ENCODE results near the gene TBCB.
"Not testable (repeated sequence)": the region's sequence is repeated elsewhere in the genome, so short reads cannot be mapped to it uniquely, and the experiment has no call there.

Gene TBCB

DNA sequence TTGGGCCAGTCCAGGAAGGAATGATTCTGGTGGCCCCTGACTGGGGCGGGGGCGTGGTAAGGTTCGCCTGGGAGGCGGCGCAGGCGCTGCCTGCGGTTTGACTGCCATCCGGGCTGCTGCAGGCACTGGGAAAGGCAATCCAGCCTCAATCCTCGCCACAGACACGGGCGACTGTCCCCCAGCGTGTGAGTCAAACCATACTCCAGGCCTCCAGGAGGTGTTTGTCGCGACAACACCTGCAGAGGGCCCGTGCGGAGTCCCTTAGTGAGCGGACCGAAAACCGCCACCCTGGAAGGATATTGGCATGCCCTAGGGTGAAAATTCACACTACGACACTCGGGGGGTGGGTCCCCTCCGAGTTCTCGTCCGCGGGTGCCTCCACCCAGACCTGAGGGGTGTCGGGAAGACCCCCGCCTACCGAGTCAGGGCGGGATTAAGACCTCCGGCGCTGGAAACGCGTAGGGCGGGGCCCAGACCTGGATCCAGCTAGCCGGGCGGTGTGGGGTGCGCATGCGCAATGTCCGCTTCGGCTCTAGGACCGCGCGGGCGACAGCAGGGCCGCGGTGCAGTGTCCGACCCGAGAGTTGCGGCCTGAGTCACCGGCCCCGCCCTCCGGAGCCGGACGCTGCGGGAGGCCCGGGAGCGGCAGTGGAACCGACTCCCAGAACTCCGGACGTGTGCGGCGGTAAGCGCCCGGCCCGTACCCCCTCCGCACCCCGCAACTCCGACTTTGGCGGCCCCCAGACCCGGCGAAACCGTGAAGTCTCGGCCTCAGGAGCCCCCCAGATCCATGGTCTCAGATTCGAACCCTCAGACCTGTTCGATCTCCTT, 24.4 kb downstream of the TBCB start, which contains the start of gene CAPNS1:
Gene CAPNS1 (plus strand): TSS at position 594 of the 831 bp plus-strand sequence. CDS start 946 bp downstream, outside the sequence.
- DNase-seq, result peak; percentile 100

DNA sequence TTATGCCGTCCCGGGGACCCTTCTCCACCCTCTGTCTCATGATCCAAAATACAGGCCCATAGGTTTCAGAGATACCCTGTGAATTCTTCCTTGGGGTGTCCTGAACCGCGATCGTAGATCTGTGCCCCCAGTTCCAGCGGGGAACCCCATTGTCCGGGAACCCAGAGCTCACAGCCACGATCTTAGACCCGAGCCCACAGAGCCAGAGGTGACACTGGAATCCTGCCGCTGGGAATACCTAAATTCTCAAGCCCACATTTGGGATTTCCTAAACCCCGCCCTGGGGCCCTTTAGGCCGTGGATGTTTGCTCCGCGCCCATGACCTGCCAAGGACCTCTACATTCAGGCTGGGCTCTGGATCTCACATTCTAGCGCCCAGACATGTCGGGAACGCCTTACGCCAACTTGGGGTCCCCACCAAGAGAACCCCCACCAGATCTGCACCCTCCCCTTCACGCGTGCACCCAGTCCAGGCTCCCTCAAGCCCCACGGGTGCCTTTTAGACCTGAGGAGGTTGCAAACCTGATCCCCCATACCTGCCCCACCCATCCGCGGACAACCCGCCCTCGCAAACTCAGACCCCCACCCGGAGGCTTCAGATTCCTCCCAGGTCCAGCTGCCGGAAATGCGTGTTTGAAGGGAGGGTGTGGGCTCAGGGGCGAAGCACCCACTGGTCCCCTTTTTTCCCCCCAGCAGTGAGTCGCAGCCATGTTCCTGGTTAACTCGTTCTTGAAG, 25.2 kb downstream of the TBCB start:
- peak; percentile 95 for DNase-seq

DNA sequence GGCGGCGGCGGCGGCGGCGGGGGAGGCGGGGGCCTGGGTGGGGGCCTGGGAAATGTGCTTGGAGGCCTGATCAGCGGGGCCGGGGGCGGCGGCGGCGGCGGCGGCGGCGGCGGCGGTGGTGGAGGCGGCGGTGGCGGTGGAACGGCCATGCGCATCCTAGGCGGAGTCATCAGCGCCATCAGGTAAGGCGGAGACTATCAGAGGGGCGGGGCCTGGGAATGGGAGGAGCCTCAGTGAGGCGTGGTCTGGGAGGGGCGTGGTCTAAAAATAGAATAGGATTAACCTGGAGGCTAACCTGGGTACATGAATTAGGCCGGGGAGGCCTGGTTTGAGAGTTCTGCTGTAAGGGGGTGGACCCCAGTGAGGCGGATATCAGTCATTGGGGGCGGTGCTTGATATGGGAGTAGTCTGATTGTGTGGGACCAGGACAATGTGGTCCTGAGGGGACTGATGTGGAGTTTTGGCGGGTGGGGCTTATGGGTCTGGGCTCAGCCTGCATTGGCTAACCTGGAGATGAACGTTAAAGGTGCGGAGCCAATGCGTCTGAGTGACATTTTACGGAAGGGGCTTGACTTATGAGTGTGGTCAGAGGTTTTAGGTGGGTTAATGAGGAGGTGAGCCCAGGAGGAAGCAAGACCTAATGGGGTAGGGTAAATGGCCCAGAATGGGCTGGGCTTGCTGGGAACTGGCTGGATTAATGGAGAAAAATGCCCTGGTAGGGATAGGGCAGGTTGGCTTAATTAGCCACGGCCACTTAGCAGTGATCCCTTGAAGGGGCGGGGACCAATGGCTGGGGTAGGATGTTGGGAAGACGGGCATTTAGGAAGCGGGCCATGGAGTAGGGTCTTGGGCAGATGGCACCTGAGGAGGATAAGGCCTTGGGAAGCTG, 26.0 kb downstream of the TBCB start:
- DNase-seq, result peak; percentile 95

DNA sequence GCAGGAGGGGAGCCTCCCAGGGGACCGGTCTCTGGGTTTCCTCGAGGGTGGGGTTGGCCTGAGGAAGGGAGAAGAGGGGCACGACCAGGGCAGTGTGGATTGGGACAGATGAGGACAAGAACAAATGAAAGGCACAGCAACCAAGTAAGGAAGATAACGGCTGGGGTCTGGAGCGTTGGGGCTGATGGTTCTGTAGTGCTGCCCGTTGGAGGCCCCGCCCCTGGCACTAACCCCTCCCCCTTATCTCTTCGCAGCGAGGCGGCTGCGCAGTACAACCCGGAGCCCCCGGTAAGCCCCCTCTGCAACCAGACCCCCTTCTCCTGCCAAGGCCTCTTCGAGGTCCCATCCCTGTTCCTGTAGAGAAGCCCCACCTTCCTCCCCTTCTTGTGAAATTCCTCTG, 26.8 kb downstream of the TBCB start:
- no peak for DNase-seq

DNA sequence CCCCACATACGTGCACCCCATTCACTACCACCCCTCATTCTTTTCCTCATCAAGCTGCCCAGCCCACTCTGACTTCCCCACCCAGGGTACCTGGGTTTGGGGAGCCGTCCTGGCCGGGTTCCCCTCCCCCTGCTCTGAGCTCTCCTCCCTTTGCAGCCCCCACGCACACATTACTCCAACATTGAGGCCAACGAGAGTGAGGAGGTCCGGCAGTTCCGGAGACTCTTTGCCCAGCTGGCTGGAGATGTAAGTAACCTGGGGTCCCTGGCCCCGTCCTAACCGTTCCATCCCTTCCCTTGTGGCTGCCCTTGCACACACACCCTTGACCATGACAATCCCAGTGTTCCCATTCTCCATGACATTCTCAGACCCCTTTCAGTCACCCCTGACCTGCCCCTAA, 27.2 kb downstream of the TBCB start:
- no peak for DNase-seq

DNA sequence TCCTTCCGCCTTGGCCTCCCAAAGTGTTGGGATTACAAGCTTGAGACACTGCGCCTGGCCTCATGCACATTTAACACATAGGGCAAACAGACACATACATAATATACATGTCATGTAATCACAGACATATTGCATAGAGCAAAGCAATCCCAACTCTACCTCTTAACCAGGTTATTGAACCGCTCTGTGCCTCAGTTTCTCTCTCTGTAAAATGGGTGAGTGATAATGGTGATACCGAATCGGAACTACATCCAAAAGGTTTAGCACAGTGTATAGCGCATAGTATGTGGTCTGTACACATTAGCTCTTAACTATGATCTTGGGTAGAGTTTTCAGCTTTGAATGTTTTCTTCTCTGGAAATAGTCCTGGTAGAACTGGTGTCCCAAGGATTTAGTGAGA, 29.4 kb downstream of the TBCB start:
- DNase-seq, result no peak

GRCh38 chr19:36149673-36150406, 34.6 kb downstream of the TBCB start:
- peak; percentile 41 for DNase-seq

- DNase-seq, result no peak
Measured at GRCh38 chr19:36150586-36150985, 35.3 kb downstream of the TBCB start.

DNA sequence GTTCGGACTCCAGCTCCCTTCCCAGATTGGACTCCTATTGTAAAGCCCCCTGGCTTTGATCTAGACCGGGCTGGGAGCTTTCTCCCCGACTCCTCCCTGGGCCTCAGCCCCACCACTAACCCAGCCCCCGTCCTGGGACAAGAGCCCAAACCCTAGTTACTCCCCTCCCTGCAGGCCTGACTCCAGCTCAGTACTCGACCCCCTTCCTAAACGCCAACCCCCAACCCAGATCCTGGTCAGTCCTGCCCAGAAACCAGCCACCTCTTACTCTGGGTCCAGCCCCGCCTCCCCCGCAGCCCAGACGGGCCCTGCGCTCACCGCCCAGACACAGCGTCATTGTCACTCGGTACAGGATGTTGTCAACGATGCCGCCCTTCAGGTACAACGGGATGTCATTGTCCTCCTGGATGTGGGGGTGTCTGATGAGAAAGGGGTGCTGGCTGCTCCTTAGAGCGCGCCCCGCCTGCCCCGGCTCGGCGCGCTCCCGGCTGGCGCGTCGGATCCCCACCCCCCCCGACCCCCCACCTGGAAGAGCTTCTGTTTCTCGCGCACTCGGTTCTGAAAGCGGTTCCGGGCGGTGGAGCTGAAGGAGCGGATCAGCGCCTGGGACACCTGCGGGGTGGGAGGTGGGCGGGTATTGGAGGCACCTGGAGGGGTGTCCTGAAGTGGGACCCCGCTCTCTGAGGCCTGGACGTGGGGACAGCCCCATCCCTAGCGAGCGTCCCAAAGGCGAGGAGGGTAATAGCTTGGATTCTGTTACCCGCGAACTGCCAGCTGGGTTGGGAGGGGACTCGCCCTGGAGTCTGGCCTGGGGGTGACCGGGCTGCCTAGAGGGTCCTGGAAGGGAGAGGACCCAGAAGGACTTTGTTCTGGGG, 36.1 kb downstream of the TBCB start:
- no peak for DNase-seq

GRCh38 chr19:36152019-36152351, 36.7 kb downstream of the TBCB start:
- DNase-seq, result no peak

GRCh38 chr19:36152352-36153091, 37.3 kb downstream of the TBCB start, which contains the start of gene COX7A1:
TSS of gene COX7A1 (minus strand) at chr19:36152447. CDS start at chr19:36152407, 40 bp downstream.
- DNase-seq, result no peak

GRCh38 chr19:36153126-36153525, 37.9 kb downstream of the TBCB start:
- no peak for DNase-seq

- no peak for DNase-seq
Measured at GRCh38 chr19:36160821-36161596, 45.7 kb downstream of the TBCB start.

- no peak for DNase-seq
Measured at GRCh38 chr19:36163813-36164212, 48.5 kb downstream of the TBCB start.

DNA sequence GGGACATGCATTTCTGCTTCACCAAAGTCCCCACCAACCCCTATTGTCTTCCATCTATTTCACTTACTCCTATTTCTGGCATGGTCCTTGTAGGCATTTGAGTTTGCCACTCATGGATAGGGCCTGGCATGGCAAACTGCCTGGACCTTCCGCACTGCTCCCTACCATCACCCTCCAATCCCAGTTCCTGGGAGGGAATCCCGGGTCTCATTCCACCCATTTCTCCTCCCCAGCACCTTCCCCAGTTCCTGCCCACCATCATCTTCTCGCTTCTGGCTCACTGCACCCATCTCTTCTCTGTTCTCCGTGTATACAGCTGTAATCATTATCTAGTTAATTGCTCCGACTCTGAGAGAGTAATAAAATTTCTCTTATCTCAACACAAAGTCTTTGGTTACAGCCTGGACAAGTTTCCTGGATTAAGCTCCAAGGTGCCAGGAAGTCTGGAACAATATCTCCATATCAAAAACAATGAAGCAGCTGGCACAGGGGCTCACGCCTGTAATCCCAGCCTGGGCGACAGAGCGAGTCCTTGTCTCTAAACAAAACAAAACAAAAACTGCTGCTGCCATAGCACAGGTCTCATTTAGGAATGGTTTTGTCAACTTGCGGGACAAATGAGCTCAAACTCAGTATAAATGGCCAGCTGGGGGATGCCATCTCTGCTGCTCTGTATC, 54.0 kb downstream of the TBCB start:
- DNase-seq, result peak; percentile 77

- no peak for DNase-seq
Measured at GRCh38 chr19:36172852-36173251, 57.6 kb downstream of the TBCB start.

DNA sequence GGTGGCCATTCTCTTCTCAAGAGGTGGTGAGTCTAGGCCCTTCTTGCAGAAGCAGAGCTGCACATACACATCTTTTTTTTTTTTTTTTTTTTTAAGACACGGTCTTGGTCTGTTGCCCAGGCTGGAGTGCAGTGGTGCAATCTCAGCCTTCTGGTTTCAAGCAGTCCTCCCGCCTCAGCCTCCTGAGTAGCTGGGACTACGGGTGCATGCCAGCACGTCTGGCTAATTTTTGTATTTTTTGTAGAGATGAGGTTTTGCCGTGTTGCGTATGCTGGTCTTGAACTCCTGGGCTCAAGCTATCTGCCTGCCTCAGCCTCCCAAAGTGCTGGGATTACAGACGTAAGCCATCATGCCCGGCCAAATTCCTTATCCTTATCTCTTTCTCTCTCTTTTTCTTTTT, 58.6 kb downstream of the TBCB start:
- not testable (repeated sequence) for DNase-seq

Measured in NCI-H345 (cell line).